ENCODE results near the gene FAM168B.

FAM168B gene

DNA sequence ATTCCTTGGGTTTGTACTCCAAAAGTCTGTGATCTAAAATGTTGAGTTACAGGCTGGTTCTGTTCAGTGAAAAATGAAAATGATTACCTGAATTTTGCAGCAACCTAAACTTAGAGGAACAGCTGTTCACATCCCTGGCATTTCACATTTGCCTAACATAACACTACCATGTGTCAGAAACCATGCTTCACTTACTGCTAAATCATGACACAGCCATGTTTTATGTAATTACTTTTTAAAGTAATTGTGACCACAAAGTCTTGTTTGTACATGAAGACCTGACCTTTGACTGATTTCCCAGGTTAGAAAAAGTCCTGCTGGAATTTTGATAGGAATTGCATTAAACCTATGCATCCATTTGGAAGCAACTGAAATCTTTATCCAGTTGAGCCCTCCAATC lies 79.1 kb downstream of the FAM168B start:
- no peak for DNase-seq

DNA sequence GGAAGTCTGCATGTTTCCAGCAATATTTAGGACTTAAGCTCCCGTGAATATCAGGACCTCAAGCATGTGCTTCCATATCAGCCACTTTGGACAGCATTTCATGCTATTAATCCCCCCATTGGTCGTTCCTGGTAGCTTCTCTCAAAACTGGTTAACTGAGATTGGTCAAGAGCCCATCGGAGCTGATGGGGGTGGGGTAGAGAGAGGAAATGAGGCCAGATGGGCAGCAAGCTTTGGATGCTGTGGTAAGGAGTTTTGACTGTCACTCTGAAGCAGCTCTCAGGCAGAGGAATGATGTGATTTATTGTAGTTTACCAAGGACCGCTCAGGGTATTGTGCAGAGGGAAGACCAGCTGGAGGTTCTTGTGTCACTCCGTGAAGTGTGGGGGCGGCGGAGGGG lies 81.8 kb downstream of the FAM168B start:
- DNase-seq = no peak

DNA sequence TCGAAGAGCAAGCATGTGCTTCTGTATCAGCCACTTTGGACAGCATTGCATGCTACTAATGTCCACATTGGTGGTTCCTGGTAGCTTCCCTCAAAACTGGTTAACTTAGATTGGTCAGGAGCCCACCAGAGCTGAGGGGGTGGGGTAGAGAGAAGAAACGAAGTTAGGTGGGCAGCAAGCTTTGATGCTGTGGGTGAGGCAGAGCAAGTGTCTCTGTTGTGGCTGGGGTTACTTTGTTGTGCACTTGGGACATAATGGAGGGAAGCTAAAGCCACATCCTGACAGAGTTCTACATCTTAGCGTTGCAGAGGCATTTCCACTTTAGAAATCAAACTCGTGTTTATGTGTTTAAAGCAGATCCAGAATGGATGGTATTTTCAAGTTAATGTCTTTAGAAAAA lies 82.7 kb downstream of the FAM168B start:
- DNase-seq = no peak

DNA sequence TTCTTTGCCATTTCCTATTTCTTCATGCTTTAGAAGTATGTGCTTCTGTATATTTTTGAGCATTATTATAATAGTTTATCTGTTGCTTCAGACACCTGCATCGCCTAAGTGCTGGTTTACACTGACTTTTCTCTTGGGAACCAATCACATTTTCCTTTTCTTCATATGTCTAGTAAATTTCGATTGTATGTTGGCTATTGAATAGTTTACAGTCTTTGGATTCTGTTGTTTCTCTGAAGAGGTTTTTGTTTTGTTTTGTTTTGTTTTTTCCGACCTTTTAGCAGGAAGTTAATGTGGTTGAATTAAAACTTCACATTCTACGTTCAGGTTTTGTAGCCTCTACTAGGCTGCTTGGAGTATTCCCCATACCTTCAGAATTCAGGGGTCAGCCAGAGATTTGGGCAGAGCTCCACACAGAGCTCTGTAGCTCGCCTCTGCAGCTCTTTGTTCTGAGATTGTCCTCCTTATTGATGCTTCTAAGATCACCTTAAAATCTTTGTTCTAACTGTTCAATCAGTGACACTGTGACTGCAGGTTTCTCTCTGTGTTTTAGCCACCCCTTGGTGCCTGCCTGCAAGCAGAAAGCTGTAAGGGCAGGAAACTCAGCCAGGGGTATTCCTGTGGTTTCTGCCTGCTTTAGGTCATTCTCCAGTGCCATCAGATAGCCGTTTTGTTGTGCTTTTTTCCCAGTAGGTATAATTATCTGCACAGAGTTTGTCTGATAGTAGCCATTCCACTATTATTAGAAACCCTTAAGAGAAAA lies 83.4 kb downstream of the FAM168B start:
- DNase-seq = no peak

- DNase-seq = no peak
These were observed 84.3 kb downstream of the FAM168B start for GRCh38 chr2:131008967-131009366.

DNA sequence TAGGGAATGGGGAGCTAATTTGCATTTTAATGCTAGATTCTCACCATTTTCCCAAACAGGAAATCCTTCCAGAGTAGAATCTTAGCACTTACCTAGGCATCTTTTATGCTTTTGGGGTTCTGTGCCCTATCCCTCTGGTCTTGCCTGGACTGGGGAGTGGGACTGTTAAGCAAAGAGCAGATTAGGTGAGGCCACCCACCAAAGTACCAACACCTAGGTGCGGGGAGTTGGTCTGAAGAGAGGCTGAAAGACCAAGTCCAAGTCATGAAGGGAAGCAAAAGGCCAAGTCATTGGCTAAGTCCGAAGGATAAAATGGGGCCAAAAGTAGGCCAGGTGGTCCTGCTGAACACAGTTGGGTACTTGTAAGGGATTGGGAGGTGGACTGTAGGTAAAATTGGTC lies 86.7 kb downstream of the FAM168B start:
- no peak for DNase-seq

- no peak for DNase-seq
These were observed 87.9 kb downstream of the FAM168B start for GRCh38 chr2:131005216-131005935.

DNA sequence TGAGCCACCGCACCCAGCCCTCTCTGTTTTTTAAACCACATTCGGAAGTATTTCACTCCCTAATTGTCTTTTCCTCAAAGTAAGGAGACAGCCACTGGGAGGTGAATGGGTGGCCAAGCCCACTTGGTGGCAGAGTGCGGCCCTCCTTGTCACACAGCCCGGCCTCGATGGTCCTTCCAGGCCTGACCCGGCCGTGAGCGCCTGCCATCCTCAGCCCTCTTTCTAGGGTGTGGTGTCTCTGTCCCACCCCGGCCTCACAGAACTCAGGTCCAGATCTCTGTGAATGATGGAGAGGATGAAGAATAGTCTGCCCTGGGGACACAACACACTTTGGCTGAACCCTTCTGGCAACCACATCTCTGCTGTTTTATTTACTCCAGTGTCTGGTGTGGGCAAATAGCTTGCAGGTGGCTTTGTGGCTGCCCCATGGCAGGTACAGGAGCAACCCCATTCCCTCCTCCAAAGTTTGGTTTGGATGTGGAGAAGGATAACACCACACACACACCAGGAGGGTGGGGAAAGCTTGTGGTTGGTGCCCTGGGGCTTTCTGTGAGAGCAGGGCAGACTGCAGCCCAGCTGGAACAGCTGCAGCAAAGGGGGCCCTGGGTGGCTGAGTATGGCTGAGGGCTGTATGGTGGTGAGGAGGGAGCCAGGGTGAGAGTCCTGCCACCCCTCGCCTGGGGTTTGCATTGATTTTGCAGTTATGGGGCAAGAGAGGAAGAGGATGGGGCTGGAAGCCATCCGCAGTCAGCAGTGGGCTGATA lies 88.6 kb downstream of the FAM168B start:
- no peak for DNase-seq

DNA sequence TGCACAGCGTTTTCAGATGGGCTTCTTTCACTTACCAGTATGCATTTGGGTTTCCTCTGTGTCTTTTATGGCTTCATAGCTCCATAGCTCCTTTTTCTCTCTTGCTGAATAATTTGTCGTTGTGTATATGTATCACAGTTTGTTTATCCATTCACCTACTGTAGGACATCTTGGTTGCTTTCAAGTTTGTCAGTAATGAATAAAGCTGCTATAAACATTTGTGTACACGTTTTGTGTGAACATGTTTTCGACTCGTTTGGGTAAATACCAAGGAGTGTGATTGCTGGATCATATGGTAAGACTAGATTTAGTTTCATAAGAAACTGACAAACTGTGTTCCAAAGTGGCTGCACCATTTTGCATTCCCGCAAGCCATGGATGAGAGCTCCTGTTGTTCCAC lies 94.7 kb downstream of the FAM168B start:
- DNase-seq = no peak

Data from stimulated activated CD4-positive, alpha-beta T cell treated with anti-CD3 and anti-CD28 coated beads, Interleukin-15, amount 100 ng/mL, for 24 hours (primary cell).